Central memory CD8-positive, alpha-beta T cell (primary cell): ENCODE measurements around the gene TANGO2.

ENCODE experiments used
- ATAC-seq: fragments of 150-1000 bp; cut with Tn5 transposase; replicated peaks from 2 replicates; pipeline ENCODE4 v1.10.0; 2022; ENCODE audit warnings: mild to moderate bottlenecking, moderate FRiP score, moderate number of reproducible peaks; ENCODE audit not compliant: poor library complexity, severe bottlenecking; ENCODE audit errors: extremely low read depth
- DNase-seq, 2 donors: peaks; one replicate each; pipeline ENCODE4 v3.0.0; 2021; ENCODE audit warnings: low spot score in 2 of 2
- H3K27ac Mint-ChIP-seq: one replicate; pipeline ENCODE4 v1.8.0; 2022; ENCODE audit warnings: low read depth, mild to moderate bottlenecking, moderate library complexity, mixed read lengths
- H3K27me3 Mint-ChIP-seq: one replicate; pipeline ENCODE4 v1.8.0; 2022; ENCODE audit warnings: mixed read lengths
- H3K36me3 Mint-ChIP-seq: one replicate; pipeline ENCODE4 v1.8.0; 2022; ENCODE audit warnings: mild to moderate bottlenecking, moderate library complexity, mixed read lengths; ENCODE audit not compliant: insufficient read depth
- H3K4me1 Mint-ChIP-seq: one replicate; pipeline ENCODE4 v1.8.0; 2022; ENCODE audit warnings: mixed read lengths
- H3K4me3 Mint-ChIP-seq: one replicate; pipeline ENCODE4 v1.8.0; 2022; ENCODE audit warnings: mild to moderate bottlenecking, moderate library complexity, mixed read lengths
- H3K9me3 Mint-ChIP-seq: one replicate; pipeline ENCODE4 v1.8.0; 2022; ENCODE audit warnings: mixed read lengths

The TANGO2 gene

GRCh38 chr22:20069331-20070042 is 48.6 kb downstream of the TANGO2 start:
- DNase-seq (no peak), ATAC-seq (no peak)
- Mint-ChIP-seq H3K4me1 (no peaks in the 10 kb centered on the region), H3K27me3 (no peaks in the 10 kb centered on the region), H3K27ac (peak overlapping the region; percentile 67), H3K9me3 (no peaks in the 10 kb centered on the region), H3K4me3 (no peak overlapping the region), H3K36me3 (peaks cover 1% of the 10 kb centered on the region)

- H3K27me3 Mint-ChIP-seq, result no peaks in the 10 kb centered on the region
- H3K27ac Mint-ChIP-seq, result no peak overlapping the region
- no peaks in the 10 kb centered on the region for H3K9me3 Mint-ChIP-seq
- H3K4me3 Mint-ChIP-seq, result no peak overlapping the region
- no peaks in the 10 kb centered on the region for H3K4me1 Mint-ChIP-seq
- DNase-seq (no peak), ATAC-seq (no peak)
- H3K36me3 Mint-ChIP-seq, result peaks cover 1% of the 10 kb centered on the region
Observed at GRCh38 chr22:20071524-20071972, 50.6 kb downstream of the TANGO2 start.

GRCh38 chr22:20076627-20077172 is 55.8 kb downstream of the TANGO2 start:
- Mint-ChIP-seq H3K27me3 (no peaks in the 10 kb centered on the region), H3K27ac (peak overlapping the region; percentile 57), H3K4me3 (no peak overlapping the region), H3K9me3 (no peaks in the 10 kb centered on the region), H3K4me1 (peaks cover 10% of the 10 kb centered on the region), H3K36me3 (peaks cover 2% of the 10 kb centered on the region)
- no peak for ATAC-seq
- no peak for DNase-seq

DNA sequence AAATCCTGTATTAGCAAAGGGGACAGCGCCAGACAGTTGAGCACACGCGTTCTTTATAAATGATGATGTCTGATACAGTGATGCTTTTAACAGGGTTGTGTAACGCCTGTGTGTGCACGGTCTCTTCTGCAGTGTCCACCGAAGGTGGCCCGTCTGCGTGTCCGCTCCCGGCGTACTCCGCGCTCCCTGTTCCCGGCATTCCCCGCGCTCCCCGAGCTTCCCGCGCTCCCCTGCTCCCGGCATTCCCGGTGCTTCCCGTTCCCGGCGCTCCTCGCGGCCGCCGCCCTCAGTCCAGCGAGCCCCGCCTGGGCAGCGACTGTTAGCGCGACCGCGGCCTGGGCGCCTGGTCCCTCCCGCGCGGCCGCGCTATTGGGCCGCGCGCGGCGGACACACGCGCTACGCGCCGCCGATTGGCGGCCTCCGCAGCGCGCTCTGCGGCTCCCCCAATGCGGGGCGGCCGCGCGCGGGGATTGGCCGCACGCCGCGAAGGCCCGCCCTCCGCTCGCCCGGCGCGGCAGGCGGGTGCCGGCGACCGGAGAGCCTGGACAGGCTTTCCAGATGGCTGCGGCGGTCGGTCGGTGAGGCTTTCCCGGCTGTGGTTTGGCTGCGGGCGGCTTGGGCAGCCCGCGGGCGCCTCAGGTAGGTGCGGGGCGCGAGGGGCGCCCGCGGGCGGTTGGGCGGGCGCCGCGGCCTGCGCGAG is 59.0 kb downstream of the TANGO2 start, which contains the start of gene DGCR8:
TSS of gene DGCR8 (plus strand) at position 497 of the 700 bp plus-strand sequence. CDS start 5,723 bp downstream, outside the sequence.
- peaks cover 5% of the 10 kb centered on the region for H3K36me3 Mint-ChIP-seq
- ATAC-seq (peak; percentile 91), DNase-seq (peak; percentile 37 to 41)
- peak within 1 kb of the TSS; percentile 66 for H3K4me3 Mint-ChIP-seq
- H3K4me1 Mint-ChIP-seq, result peaks cover 40% of the 10 kb centered on the region
- no peaks in the 10 kb centered on the region for H3K9me3 Mint-ChIP-seq
- H3K27me3 Mint-ChIP-seq, result no peaks in the 10 kb centered on the region
- H3K27ac Mint-ChIP-seq, result peak within 1 kb of the TSS; percentile 10

GRCh38 chr22:20080445-20080775 is 59.5 kb downstream of the TANGO2 start:
- H3K27me3 Mint-ChIP-seq, result no peaks in the 10 kb centered on the region
- H3K4me3 Mint-ChIP-seq, result peak overlapping the region; percentile 66
- no peaks in the 10 kb centered on the region for H3K9me3 Mint-ChIP-seq
- peaks cover 45% of the 10 kb centered on the region for H3K4me1 Mint-ChIP-seq
- H3K27ac Mint-ChIP-seq, result peak overlapping the region; percentile 10
- peaks cover 5% of the 10 kb centered on the region for H3K36me3 Mint-ChIP-seq
- ATAC-seq, result peak; percentile 74
- DNase-seq, result peak; percentile 38 to 42

DNA sequence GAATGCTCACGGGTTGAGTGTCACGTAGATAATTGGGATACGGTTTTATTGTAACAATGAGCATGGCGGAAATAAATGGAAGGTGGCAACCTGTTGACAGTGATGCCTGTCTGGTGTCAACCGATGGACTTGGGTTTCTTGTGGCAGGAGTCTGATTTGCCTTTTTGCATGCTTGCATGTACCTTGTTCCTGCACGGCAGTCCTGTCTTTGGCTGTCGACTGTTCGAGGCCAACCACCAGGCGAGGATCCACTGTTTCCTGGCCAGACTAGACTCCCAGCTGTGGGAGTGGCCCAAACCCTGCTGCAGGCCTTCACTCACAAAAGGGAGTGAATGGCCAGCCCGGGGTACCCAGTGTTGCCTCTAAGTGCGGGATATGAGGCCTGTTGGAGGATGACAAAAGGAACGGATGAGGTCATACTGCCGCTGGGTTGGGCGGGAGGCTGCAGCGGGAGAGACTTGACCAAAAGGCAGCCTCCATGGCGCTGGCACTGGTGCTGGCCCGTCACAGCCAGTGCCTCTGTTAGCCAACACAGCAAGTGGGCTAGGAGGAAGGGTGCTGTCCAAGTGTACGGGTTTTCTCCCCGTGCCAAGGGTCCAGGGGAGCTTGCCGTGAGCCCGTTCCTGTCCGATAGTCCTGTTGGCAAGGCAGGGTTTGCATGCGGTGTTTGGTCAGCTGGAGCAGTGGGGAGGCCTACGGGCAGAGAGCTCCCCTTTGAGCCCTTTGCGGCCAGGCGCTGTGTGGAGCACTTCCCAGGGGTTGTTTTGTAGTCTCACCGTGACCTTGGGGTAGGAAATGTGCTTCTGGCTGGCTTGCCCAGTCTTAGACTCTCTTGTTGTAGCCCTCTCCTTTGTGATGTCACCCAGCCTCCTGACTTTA is 60.1 kb downstream of the TANGO2 start:
- H3K36me3 Mint-ChIP-seq, result peaks cover 10% of the 10 kb centered on the region
- H3K9me3 Mint-ChIP-seq, result no peaks in the 10 kb centered on the region
- DNase-seq (no peak), ATAC-seq (peak; percentile 6)
- H3K27ac Mint-ChIP-seq, result peak overlapping the region; percentile 10
- H3K4me1 Mint-ChIP-seq, result peaks cover 48% of the 10 kb centered on the region
- peak overlapping the region; percentile 66 for H3K4me3 Mint-ChIP-seq
- H3K27me3 Mint-ChIP-seq, result no peaks in the 10 kb centered on the region

DNA sequence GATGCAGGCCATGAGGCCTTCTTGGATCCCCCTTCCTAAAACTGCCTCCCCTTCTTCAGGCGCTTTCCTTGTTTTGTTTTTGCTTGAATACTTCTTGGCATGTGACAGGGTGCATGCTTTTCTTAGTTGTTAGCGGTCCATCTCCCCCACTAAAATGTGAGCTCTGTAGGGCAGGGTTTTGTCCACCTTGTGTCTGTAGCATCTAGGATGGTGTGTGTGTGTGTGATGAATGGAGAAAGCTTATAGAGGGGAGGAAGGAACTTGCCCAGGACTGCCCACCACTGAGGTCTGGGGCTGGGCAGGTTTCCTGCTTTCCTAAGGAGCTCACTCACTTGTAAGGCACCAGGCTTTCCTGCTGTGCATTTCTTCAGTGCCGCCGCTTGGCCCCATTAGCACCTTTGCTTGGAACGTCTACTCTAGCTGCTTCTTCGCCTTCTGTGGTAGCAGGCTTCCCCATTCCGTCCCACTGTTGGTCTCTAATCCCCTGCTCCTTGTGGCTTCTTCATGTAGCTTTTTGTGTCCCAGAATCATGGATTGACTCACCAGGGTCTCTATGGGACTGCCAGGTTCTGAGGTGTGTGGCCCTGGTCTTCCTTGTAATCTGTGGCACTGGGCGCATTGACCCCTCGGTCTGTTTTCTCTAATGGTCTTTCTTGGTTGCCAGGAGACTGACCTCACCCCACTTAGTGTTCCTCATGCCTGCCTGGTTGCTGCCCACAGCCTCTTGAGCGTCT is 62.4 kb downstream of the TANGO2 start:
- H3K4me3 Mint-ChIP-seq, result peak overlapping the region; percentile 40
- no peak for DNase-seq

DNA sequence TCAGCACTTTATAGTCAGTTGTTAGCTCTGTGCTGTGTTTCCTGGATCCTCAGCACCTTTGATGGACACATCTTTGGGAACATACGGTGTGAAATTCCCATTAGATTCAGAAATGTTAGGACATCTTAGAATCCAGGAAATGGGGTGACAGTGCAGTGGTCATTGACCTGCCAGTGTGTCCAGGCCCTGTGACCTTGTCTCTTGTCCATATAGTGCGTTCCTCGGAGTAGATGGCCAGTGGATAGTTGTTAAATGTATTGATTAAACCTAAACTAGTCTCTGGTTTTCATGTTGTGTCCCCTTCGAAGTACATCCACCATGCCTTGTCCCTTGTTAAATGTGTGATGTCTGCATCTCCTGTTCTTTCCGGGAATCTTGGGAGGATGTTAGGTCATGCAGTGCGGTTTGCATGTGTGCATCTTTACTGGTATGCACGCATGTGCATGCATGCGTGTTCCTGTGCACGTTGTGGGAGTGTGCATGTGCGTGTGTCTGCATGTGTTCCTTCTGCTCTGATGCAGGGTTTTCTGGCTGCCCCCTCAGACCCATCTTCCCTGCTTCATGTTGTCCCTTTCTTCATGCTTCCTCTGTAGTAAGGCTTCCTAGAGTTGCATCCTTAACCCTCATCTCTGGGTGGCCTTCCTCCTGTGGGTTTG is 63.1 kb downstream of the TANGO2 start:
- DNase-seq (no peak), ATAC-seq (no peak)
- Mint-ChIP-seq H3K27me3 (no peaks in the 10 kb centered on the region), H3K9me3 (no peaks in the 10 kb centered on the region), H3K4me3 (no peak overlapping the region), H3K27ac (peak overlapping the region; percentile 83), H3K36me3 (peaks cover 27% of the 10 kb centered on the region), H3K4me1 (peaks cover 78% of the 10 kb centered on the region)

More for the DNA sequence above, 62.4 kb downstream of the TANGO2 start:
- no peaks in the 10 kb centered on the region for H3K9me3 Mint-ChIP-seq
- H3K27me3 Mint-ChIP-seq, result no peaks in the 10 kb centered on the region
- peak overlapping the region; percentile 26 for H3K27ac Mint-ChIP-seq
- H3K4me1 Mint-ChIP-seq, result peaks cover 71% of the 10 kb centered on the region
- peaks cover 23% of the 10 kb centered on the region for H3K36me3 Mint-ChIP-seq
- ATAC-seq, result no peak

DNA sequence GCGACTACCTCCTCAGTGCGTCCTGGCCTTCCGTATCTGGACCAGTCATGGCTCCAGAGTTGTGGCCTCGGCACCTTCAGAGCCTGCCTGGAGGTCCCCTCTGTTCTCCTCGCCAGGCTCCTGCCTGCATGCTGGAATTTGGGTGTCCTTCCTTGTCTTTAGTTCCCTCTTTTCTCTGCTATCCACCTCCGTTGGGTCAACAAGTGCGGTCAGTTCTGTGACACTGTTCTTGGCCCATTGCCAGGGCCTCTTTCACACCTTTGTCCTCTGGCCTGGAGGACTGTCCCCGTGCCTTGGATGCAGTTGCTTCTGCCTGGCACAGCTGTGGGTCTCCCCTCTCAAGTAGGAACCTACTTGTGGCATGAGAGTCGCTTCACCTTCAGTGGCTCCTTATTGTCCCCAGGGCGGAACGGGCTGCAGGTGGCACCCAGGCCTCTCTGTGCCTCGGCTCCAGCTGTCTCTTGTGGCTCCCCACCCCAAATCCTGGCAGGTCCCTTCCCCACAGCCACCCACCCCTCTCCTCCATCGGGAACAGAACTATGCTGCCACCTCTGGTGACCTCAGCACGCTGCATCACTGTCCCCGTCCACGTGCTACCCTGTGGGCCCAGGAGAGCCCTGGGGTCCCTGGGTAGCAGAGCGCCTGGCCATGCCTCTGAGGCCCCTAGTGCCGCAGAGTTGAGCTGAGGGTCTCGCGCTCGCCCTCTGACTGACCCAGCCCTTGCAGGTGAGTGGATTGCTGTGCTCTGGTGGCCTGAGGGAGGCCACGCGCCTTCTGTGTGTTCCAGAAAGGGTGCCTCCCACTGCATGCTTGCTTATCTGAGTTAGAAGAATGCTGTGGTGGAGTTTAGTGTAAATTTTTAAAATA is 63.9 kb downstream of the TANGO2 start:
- no peaks in the 10 kb centered on the region for H3K27me3 Mint-ChIP-seq
- ATAC-seq (no peak), DNase-seq (no peak)
- peaks cover 32% of the 10 kb centered on the region for H3K36me3 Mint-ChIP-seq
- H3K4me3 Mint-ChIP-seq, result no peak overlapping the region
- peak overlapping the region; percentile 83 for H3K27ac Mint-ChIP-seq
- peaks cover 86% of the 10 kb centered on the region for H3K4me1 Mint-ChIP-seq
- no peaks in the 10 kb centered on the region for H3K9me3 Mint-ChIP-seq

DNA sequence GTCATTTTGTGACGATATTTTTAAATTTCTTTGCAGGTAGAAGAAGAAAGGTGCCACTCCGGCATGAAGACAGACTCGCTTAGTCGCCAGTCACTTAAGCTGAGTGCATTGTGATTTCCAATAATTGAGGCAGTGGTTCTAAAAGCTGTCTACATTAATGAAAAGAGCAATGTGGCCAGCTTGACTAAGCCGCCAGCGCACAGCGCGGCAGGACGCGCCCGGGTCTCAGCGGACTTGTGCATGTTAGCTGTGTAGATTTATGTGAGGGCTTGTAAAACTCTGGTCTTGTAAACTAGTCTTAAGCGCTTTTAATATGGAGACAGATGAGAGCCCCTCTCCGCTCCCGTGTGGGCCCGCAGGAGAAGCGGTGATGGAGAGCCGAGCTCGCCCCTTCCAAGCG is 64.7 kb downstream of the TANGO2 start:
- Mint-ChIP-seq H3K36me3 (peaks cover 38% of the 10 kb centered on the region), H3K27ac (peak overlapping the region; percentile 25), H3K4me1 (peaks cover 94% of the 10 kb centered on the region), H3K9me3 (no peaks in the 10 kb centered on the region), H3K4me3 (no peak overlapping the region), H3K27me3 (no peaks in the 10 kb centered on the region)
- no peak for DNase-seq
- no peak for ATAC-seq
